Epithelial cell of esophagus (primary cell): ENCODE data around the gene PKN3.
A peak's percentile ranks its signal among the peaks of the same experiment; 100 is the strongest.

Source experiments
- DNase-seq: peaks from one replicate; pipeline ENCODE4 v3.0.0; 2010; ENCODE audit warnings: low read depth
- H3K4me3 ChIP-seq: 2 replicates; pipeline ENCODE4 v1.5.1; 2011; ENCODE audit warnings: mild to moderate bottlenecking, low read length, control low read depth
- TF ChIP-seq, protein P1 (sequence below): IDR thresholded peaks from 2 replicates; pipeline ENCODE4 v1.5.1; 2011; ENCODE audit warnings: low read depth, mild to moderate bottlenecking, low read length, control low read depth, inconsistent platforms; ENCODE audit not compliant: insufficient read depth; ENCODE audit errors: missing control alignments

The PKN3 gene

DNA sequence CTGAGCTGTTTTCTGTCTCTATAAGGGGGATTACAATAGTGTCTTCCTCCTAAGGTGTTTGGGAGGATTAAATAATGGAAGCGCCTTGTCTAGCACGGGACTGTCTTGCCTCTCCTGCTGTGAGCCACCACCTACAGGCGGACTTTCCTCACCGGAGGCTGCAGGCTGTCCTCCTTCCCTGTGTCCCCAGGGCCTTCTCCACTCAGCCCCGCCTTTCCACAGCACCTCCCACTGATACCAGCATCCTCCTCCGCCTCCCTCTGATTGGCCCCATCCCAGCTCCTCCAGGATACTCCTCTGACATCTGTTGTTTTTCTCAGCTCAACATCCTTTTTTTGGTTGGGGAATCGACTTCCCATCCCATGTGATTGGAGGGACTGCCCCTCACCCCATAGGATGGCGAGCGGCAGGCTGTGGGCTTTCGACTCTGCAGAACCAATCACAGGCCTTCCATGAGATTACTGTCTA, 22.5 kb downstream of the PKN3 start:
- H3K4me3 ChIP-seq, result peak overlapping the region; percentile 92
- TF ChIP-seq, protein P1, sequence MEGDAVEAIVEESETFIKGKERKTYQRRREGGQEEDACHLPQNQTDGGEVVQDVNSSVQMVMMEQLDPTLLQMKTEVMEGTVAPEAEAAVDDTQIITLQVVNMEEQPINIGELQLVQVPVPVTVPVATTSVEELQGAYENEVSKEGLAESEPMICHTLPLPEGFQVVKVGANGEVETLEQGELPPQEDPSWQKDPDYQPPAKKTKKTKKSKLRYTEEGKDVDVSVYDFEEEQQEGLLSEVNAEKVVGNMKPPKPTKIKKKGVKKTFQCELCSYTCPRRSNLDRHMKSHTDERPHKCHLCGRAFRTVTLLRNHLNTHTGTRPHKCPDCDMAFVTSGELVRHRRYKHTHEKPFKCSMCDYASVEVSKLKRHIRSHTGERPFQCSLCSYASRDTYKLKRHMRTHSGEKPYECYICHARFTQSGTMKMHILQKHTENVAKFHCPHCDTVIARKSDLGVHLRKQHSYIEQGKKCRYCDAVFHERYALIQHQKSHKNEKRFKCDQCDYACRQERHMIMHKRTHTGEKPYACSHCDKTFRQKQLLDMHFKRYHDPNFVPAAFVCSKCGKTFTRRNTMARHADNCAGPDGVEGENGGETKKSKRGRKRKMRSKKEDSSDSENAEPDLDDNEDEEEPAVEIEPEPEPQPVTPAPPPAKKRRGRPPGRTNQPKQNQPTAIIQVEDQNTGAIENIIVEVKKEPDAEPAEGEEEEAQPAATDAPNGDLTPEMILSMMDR, result no peak
- peak; percentile 73 for DNase-seq

DNA sequence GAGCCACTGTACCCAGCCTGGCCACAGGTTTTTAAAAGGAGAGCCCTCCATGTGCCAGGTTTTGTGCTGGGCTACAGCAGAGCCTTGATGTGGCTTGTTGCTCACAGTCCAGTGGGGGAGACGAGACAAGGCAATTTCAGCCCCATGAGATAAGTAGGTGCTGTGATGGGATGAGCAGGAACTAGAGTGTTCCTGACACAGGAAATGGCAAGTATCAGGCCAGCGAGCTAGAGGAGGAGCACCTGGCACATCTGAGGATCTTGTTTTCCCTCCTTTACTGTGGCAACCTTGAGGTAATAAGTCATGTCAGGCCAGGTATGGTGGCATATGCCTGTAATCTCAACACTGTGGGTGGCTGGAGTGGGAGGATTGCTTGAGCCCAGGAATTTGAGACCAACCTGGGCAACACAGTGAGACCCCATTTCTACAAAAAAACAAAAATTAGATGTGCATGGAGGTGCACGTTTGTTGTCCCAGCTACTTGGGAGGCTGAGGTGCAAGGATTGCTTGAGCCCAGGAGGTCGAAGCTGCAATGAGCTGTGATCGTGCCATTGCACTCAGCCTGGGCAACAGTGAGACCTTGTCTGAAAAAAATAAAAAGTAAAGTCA, 25.4 kb downstream of the PKN3 start:
- no peak overlapping the region for H3K4me3 ChIP-seq
- DNase-seq, result no peak
- TF ChIP-seq, protein P1, result no peak

- no peak overlapping the region for H3K4me3 ChIP-seq
- TF ChIP-seq, protein P1, result no peak
- no peak for DNase-seq
Measured at GRCh38 chr9:128728298-128728697, 26.0 kb downstream of the PKN3 start.

DNA sequence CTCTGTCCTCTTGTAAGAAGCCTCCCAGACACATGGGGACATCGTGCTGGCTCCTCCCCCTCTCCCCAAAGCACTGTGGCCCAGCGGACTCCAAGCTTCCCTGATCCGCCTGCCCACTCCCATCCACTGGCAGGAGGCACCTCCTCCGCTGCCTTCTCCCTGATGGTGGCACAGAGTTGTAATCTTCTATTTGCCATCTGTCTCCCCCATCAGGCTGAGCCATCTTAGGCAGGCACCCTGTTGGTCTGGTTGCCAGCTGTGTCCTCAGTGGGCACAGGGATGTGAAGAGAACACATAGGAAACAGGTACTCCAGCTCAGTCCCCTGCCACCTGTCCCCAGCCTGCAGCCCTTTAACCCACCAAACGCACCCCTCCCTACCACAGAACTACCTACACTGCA, 27.0 kb downstream of the PKN3 start:
- TF ChIP-seq, protein P1, result no peak
- H3K4me3 ChIP-seq, result no peak overlapping the region
- no peak for DNase-seq

DNA sequence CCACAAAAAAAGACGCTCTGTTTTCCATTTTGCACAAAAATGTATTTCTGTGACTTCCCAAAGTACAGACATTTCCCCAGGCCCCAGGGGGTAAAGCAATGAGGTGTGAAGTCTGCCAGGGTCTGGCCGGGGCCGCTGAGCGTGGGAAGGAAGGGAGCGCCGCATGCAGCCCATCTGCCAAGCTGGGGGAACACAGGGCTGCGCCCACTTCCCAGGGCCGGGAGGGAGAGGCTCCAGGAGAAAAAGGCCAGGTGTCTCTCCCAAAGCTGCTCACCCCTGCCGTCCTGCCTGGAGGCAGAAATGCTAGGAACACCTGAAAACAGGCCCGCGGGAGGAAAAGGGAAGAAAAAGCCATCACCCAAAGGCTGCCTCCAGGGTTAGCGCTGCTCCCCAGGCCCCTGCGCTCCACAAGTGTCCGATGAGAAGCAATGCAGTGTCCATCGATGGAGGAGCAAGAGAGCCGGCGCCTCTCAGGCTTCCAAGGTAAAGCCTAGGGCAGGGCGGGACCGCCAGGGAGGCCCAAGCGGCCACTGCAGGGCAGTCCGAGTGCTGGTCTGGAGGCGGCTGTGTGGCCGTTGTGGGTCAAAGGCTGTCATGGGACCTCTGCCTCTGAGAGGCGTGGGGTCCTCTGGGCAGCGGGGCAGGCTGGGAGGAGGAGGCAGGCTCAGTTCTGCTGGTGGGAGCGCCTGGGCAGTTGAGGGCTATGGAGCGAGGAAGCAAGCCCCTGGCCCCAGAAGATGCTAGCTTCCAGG, 27.6 kb downstream of the PKN3 start:
- H3K4me3 ChIP-seq, result no peak overlapping the region
- no peak for DNase-seq
- TF ChIP-seq, protein P1, result no peak

DNA sequence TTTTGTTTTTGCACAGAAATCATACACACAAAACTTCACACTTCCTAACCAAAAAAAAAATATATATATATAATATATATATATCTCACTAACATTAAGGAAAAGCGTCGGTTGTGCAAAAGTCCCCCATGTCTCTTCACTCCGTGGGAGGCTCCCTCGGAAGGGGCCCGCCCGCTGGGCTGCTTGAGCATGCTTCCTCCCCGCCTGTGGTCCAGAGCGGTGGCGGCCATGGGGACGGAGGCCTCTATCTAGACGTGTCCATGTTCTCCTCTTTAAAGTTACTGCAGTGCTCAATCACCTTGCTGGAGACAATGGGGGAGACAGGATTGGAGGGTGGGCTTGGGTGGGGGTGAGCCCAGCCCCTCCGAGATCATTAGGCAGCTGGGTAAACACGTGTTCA, 28.8 kb downstream of the PKN3 start:
- no peak overlapping the region for H3K4me3 ChIP-seq
- TF ChIP-seq, protein P1, result no peak
- no peak for DNase-seq
